Activated CD4-positive, CD25-positive, alpha-beta regulatory T cell (primary cell): ENCODE results near the gene ATP5PD.

Experiments
- DNase-seq, 4 experiments: peaks; one replicate each; lab custom pipeline; 2025; lab: John Stamatoyannopoulos, UW

The ATP5PD gene

DNA sequence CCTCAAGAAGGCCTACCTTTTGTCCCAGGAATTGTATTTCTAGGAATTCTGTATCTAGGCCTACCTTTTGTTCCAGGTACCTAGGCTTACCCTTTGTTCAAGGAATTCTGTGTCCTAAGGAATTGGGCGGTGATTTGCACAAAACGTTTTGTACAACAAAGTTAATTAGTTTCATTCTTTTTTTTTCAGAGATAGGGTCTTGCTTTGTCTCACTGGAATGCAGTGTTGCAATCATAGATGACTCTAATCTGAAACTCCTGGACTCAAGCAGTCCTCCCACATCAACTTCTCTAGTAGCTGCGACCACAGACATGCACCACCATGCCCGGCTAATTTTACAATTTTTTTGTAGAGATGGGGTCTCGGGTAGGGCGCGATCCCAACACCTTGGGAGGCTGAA, 52.3 kb downstream of the ATP5PD start:
- no peak for DNase-seq

DNA sequence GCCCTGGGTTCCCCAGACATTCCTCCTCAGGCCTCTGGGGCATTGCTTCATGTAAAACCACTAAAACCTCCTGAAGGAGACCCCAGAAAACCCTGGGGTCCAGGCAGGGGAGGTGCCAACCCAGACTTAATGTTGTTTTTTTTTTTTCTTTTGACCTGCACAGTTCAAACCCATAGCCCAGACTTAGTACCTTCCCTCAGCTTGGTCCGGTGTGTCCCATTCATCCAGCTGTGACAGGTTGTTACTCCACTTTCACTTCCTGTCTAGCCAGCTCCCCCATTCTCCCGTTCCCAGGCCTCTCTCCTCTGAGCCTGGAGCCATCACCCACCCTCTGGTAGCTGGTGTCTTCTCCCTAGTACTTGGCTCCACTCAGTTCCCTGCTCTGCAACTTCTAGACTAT, 54.5 kb downstream of the ATP5PD start:
- no peak for DNase-seq

DNA sequence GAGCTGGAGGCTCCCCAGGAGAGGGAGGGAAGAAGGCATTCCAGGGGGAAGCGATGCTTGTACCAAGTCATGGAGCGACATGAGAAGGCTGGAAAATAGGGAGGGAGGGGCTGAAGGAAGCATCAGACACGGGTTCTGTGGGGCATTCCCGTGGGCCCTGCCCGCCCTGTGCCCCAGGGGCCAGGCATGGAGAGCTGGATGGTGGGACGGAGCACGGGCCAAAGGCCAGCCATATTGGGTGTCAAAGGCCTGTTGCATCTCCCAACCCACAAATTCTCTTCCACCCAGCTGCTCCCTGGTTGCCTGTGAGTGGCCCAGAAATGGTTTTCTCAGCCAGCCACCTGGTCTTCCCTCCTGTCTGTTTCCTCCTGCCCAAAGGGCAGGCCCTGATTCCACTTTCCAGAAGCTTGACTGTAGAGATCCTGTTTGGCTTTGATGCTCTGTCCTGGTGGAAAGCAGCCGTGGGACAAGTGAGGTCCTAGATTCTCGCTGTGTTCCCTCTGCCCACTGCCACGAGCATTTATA, 56.1 kb downstream of the ATP5PD start:
- no peak for DNase-seq
